ENCODE measurements around the gene HPN. TPM values are rescaled to one million over a fixed set of nuclear protein-coding genes. Genes with fewer than 3 reads are reported as not detected.
"Not testable (repeated sequence)": the region's sequence is repeated elsewhere in the genome, so short reads cannot be mapped to it uniquely, and the experiment has no call there.

Gene HPN
- total and polyA plus RNA-seq, 10 of the 15 experiments (the other 5 are each of a cell fraction or from before 2014, with no cell fraction given) = 0.21 to 0.35 TPM; not detected in 8

DNA sequence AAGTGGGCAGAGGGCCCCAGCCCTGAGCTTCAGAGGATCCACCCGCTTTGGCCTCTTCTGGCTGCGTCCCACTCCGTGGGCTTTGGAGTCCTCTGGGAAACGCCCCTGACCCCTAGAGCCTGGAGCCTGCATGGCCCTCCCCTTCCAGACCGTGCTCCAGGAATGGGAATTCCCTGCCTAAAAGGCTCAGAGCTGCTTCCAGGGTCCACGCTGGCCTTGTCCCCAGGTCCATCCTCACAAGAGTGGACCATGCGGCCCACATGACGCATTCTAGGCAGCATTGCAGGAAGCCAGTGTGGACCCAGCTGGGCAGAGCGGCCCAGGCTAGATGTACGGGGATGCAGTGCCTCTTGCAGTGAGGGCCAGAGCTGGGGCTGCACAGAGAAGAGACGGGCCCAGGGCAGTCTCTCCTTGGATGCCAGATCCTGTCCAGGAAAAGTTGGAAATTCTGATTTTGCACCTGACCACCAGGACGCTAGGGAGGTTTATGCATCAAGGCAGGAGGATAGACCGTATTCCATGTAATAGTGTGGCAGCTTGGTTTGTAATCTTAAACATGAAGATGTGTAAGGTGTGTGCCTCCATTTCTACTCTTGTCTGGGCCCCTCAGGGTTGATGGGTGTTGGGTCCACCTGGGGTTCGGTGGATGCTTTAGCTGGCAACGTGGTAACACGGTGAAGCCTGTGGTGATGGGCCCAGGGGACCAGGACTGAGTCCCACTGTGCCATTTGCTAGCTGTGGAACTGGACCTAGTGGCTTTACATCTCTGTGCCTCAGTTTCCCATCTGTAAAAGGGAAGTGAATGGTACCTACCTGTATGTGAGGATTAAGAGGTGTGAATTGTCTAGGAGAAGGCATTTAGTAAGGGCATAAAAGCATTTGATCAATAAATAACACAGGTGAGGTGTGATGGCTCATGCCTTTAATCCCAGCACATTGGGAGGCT, 59.3 kb downstream of the HPN start (continued):
- TF ChIP-seq, protein P1, sequence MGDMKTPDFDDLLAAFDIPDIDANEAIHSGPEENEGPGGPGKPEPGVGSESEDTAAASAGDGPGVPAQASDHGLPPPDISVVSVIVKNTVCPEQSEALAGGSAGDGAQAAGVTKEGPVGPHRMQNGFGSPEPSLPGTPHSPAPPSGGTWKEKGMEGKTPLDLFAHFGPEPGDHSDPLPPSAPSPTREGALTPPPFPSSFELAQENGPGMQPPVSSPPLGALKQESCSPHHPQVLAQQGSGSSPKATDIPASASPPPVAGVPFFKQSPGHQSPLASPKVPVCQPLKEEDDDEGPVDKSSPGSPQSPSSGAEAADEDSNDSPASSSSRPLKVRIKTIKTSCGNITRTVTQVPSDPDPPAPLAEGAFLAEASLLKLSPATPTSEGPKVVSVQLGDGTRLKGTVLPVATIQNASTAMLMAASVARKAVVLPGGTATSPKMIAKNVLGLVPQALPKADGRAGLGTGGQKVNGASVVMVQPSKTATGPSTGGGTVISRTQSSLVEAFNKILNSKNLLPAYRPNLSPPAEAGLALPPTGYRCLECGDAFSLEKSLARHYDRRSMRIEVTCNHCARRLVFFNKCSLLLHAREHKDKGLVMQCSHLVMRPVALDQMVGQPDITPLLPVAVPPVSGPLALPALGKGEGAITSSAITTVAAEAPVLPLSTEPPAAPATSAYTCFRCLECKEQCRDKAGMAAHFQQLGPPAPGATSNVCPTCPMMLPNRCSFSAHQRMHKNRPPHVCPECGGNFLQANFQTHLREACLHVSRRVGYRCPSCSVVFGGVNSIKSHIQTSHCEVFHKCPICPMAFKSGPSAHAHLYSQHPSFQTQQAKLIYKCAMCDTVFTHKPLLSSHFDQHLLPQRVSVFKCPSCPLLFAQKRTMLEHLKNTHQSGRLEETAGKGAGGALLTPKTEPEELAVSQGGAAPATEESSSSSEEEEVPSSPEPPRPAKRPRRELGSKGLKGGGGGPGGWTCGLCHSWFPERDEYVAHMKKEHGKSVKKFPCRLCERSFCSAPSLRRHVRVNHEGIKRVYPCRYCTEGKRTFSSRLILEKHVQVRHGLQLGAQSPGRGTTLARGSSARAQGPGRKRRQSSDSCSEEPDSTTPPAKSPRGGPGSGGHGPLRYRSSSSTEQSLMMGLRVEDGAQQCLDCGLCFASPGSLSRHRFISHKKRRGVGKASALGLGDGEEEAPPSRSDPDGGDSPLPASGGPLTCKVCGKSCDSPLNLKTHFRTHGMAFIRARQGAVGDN (IDR thresholded peaks at IDR 0.05) = no peak
- TF ChIP-seq SMC3 (IDR thresholded peaks at IDR 0.05; ENCODE audit: borderline replicate concordance, low read length) = no peak
- TF ChIP-seq POU2F2 (IDR thresholded peaks at IDR 0.05; ENCODE audit: borderline replicate concordance, low read depth, low read length) = no peak

DNA sequence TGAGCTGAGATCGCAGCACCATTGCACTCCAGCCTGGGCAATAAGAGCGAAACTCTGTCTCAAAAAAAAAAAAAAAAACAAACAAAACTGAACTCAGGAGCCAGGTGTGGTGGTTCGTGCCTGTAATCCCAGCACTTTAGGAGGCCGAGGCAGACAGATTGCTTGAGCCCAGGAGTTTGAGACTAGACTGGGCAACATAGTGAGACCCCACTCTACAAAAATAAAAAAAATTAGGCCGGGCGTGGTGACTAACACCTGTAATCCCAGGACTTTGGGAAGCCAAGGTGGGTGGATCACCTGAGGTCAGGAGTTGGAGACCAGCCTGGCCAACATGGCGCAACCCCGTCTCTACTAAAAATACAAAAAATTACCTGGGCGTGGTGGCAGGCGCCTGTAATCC, 60.4 kb downstream of the HPN start:
- H3K79me2 ChIP-seq (ENCODE audit: control insufficient read depth, insufficient read depth, low read length); H3K36me3 ChIP-seq (ENCODE audit: control insufficient read depth in 2 of 2, insufficient read depth in 2 of 2, low read length in 1 of 2); H3K9ac ChIP-seq (ENCODE audit: control insufficient read depth, insufficient read depth, low read length); SMC1A ChIA-PET (ENCODE audit: uncharacterized antibody, unreplicated experiment); H3K9me3 ChIP-seq (replicated peaks; ENCODE audit: control insufficient read depth, insufficient read depth, low read length); CTCF ChIA-PET; ATAC-seq; in situ Hi-C loops (cut with MboI); H3K4me2 ChIP-seq (ENCODE audit: control insufficient read depth, insufficient read depth); H3K4me1 ChIP-seq (ENCODE audit: control insufficient read depth, insufficient read depth, low read length); FAIRE-seq; DNase-seq (ENCODE audit: low read depth, low spot score); intact Hi-C loops (cut with micrococcal nuclease; ENCODE audit: unreplicated experiment); RAD21 ChIA-PET (ENCODE audit: unreplicated experiment); BruUV-seq (replicated peaks); POLR2A ChIA-PET; H4K20me1 ChIP-seq (ENCODE audit: control insufficient read depth, insufficient read depth); H2AFZ ChIP-seq (ENCODE audit: control insufficient read depth, low read depth, low read length); H3K4me3 ChIP-seq; H3K27ac ChIP-seq (ENCODE audit: control insufficient read depth, insufficient read depth); H3K27me3 ChIP-seq (replicated peaks in 1 of 2; ENCODE audit: control insufficient read depth in 2 of 2, insufficient read depth in 2 of 2, low read length in 1 of 2): not testable (repeated sequence)
- 56% methylated on average over 10 of the region's 10 CpGs for WGBS (ENCODE audit: insufficient coverage, insufficient replicate concordance, low lambda C conversion rate, missing lambda C conversion rate)

DNA sequence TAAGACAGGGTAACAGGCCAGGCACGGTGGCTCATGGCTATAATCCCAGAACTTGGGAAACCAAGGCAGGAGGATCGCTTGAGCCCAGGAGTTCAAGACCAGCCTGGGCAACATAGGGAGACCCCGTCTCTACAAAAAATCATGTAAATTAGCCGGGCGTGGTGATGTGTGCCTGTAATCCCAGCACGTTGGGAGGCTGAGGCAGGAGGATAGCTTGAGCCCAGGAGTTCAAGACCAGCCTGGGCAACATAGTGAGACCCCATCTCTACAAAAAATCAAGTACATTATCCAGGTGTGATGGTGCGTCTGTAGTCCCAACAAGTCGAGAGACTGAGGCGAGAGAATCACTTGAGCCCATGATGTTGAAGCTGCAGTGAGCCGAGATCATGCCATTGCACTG, 62.1 kb downstream of the HPN start:
- 9% methylated on average over 10 of the region's 10 CpGs for WGBS (ENCODE audit: insufficient coverage, insufficient replicate concordance, low lambda C conversion rate, missing lambda C conversion rate)
- SMC1A ChIA-PET (ENCODE audit: uncharacterized antibody, unreplicated experiment); H3K36me3 ChIP-seq (ENCODE audit: control insufficient read depth in 2 of 2, insufficient read depth in 2 of 2, low read length in 1 of 2); FAIRE-seq; H3K79me2 ChIP-seq (ENCODE audit: control insufficient read depth, insufficient read depth, low read length); H3K4me2 ChIP-seq (ENCODE audit: control insufficient read depth, insufficient read depth); H2AFZ ChIP-seq (ENCODE audit: control insufficient read depth, low read depth, low read length); H3K9me3 ChIP-seq (replicated peaks; ENCODE audit: control insufficient read depth, insufficient read depth, low read length); H4K20me1 ChIP-seq (ENCODE audit: control insufficient read depth, insufficient read depth); DNase-seq (ENCODE audit: low read depth, low spot score); H3K4me1 ChIP-seq (ENCODE audit: control insufficient read depth, insufficient read depth, low read length); RAD21 ChIA-PET (ENCODE audit: unreplicated experiment); BruUV-seq (replicated peaks); H3K9ac ChIP-seq (ENCODE audit: control insufficient read depth, insufficient read depth, low read length); H3K27me3 ChIP-seq (replicated peaks in 1 of 2; ENCODE audit: control insufficient read depth in 2 of 2, insufficient read depth in 2 of 2, low read length in 1 of 2); H3K27ac ChIP-seq (ENCODE audit: control insufficient read depth, insufficient read depth); ATAC-seq; POLR2A ChIA-PET; intact Hi-C loops (cut with micrococcal nuclease; ENCODE audit: unreplicated experiment); in situ Hi-C loops (cut with MboI); H3K4me3 ChIP-seq: not testable (repeated sequence)
- CTCF ChIA-PET = interaction anchor here (0.9 kb wide), 1 partner anchor 32 kb away, joined by 3 read pairs; no protein-coding TSS in a partner anchor
